ENCODE data around the gene PDHB.

DNA sequence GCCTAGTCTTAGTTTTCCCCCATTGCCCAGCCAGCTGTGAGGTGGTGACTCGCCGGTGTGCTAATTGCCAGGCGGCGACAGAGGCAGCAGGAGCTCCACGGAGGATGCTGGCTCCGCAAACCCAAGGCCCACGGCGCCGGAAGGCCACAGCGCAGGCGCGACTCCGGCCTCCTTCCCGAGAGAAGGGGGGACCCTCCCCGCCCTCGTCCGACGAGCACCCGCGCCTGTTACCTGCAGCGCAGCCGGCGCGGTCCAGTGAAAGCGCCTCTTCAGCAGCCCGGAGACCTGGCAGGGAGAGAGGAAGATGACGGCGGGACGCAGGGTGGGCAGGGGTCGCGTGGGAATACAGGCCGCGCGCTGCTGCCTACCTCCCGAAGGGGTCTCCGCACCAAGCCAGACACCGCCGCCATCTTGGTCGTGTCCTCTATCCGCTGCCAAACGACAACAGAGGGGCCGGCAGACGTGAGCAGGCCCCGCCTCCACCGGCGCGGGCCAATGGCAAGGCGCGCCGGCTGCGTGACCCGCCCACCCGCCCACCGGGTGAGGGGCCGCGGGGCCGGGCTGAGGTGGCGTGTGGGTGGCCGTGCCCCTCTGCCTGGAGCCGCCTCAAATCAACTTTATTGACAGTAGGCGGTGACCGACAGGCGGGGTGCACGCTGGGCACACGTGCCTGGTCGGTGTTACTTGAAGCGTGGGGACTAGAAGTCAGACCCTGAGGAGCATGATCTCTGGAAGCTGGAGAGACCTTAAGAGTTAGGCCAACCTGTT lies at the start of gene PDHB:
- TF ChIP-seq CTCF (IDR thresholded peaks at IDR 0.05) (no peak), POLR2A (IDR thresholded peaks at IDR 0.05) (peak; percentile 83)

Measured in right lobe of liver (tissue), 4 donors.